Measurements from ENCODE around the gene STK38L. TPM values are rescaled to one million over a fixed set of nuclear protein-coding genes. Genes with fewer than 3 reads are reported as not detected.
A peak's percentile ranks its signal among the peaks of the same experiment; 100 is the strongest.

Gene STK38L
- total RNA-seq, 1 donor, result 38.9 TPM

- TF ChIP-seq CTCF (IDR thresholded peaks at IDR 0.05; ENCODE audit: insufficient read depth, low read depth, low read length), result no peak
- H3K4me3 ChIP-seq (ENCODE audit: low read depth, low read length), result no peak overlapping the region
- DNase-seq (ENCODE audit: low read depth), result no peak
Observed at GRCh38 chr12:27319848-27320247, 75.8 kb downstream of the STK38L start.

- TF ChIP-seq CTCF (IDR thresholded peaks at IDR 0.05; ENCODE audit: insufficient read depth, low read depth, low read length), result no peak
- DNase-seq (ENCODE audit: low read depth), result no peak
- H3K4me3 ChIP-seq (ENCODE audit: low read depth, low read length), result no peak overlapping the region
Observed at GRCh38 chr12:27324530-27324929, 80.4 kb downstream of the STK38L start.

DNA sequence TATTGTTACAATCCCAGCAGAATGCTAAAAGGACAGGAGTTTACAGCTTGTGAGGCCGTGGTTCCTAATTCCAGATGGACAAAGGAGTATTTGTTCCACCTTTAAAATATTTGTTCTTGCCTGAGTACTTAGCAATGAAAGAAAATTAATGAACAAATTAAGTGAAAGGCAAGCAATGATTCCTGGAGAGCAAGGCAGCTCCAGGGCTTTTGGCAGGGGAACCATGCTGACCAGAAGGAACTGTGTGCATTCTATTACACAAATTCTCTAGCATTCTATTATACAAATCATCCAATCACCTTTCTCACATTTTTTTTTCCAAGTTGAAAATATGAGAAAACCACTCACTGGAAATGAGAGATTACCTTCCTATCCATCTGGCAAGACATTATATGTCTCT, 86.8 kb downstream of the STK38L start:
- no peak for DNase-seq (ENCODE audit: low read depth)

DNA sequence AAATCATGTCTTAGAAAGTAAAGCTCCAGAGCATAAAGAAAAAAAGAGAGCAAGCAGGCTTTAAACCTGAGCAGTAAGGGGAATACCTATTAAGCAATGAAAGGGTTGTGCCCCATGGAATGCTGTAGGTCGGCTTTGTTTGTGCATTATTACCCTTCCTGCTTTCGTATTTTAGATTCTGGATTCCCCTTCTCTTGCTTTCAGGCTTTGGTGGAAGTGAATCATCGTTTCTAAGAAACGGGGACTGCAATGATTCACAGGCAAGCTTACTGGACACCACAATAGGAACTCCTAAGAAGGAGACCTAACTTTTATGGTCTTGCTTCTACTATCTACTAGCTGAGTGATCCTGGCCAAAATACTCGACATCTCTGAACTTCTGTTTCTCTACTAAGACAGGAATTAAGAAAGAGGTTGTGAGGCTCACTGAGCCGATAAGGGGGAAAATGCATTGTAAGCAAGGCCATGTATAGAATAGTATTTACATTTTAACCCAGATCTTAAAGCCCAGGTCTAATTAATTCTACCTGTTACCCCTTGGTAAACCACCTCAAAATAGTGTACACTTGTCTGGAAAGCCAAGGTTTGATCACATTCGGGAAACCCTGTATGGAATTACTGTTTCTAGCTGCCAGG, 87.3 kb downstream of the STK38L start:
- H3K4me3 ChIP-seq (ENCODE audit: low read depth, low read length), result no peak overlapping the region
- peak; percentile 91 for DNase-seq (ENCODE audit: low read depth)
- TF ChIP-seq CTCF (IDR thresholded peaks at IDR 0.05; ENCODE audit: insufficient read depth, low read depth, low read length), result no peak

More for the DNA sequence above, 86.8 kb downstream of the STK38L start:
- no peak for TF ChIP-seq CTCF (IDR thresholded peaks at IDR 0.05; ENCODE audit: insufficient read depth, low read depth, low read length)
- no peak overlapping the region for H3K4me3 ChIP-seq (ENCODE audit: low read depth, low read length)

DNA sequence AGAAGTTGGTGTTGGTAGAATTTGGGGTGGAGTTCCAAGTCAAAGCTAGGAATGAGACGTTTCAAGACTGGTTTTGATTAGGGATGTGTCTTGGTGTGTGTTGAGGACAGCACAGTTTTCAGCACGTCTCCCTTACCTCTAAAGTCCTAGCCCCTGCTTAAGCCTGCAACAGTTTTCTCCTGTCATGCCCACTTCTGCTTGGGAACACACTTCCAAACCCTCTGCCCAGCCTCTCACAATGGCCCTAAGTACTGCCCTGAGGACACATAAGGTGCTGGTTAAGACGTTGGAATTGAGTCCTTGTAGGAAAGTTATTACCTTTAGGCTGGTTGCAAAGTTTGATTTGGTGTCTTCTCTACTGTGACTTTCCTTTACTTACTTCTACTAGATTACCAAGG, 87.8 kb downstream of the STK38L start:
- TF ChIP-seq CTCF (IDR thresholded peaks at IDR 0.05; ENCODE audit: insufficient read depth, low read depth, low read length), result no peak
- peak overlapping the region; percentile 72 for H3K4me3 ChIP-seq (ENCODE audit: low read depth, low read length)
- DNase-seq (ENCODE audit: low read depth), result no peak

- DNase-seq (ENCODE audit: low read depth), result no peak
- TF ChIP-seq CTCF (IDR thresholded peaks at IDR 0.05; ENCODE audit: insufficient read depth, low read depth, low read length), result no peak
- H3K4me3 ChIP-seq (ENCODE audit: low read depth, low read length), result peak overlapping the region; percentile 72
Observed at GRCh38 chr12:27332407-27332713, 88.3 kb downstream of the STK38L start.

All from fibroblast of villous mesenchyme (primary cell).